ENCODE measurements around the gene MSMP.

MSMP gene

GRCh38 chr9:35754264-35754663 is at the start of gene MSMP:
Gene MSMP (minus strand): TSS chr9:35754276. CDS start chr9:35754129, 147 bp downstream.
- no peak for DNase-seq (ENCODE audit: low read depth in 2 of 3, low spot score in 1 of 3)

GRCh38 chr9:35801328-35802128 is 47.5 kb upstream of the MSMP start:
- no peak for DNase-seq (ENCODE audit: low read depth in 2 of 3, low spot score in 1 of 3)

GRCh38 chr9:35800530-35800929 is 46.5 kb upstream of the MSMP start:
- DNase-seq (ENCODE audit: low read depth in 2 of 3, low spot score in 1 of 3), result no peak

- DNase-seq (ENCODE audit: low read depth in 2 of 3, low spot score in 1 of 3), result peak in 2 of 3 donors; percentile 33 to 46
These were observed 44.7 kb upstream of the MSMP start for GRCh38 chr9:35798658-35799374.

- DNase-seq (ENCODE audit: low read depth in 2 of 3, low spot score in 1 of 3), result no peak
These were observed 43.4 kb upstream of the MSMP start for GRCh38 chr9:35797311-35798109.

GRCh38 chr9:35795695-35796094 is 41.6 kb upstream of the MSMP start:
- DNase-seq (ENCODE audit: low read depth in 2 of 3, low spot score in 1 of 3), result no peak

- DNase-seq (ENCODE audit: low read depth in 2 of 3, low spot score in 1 of 3), result no peak
These were observed 39.4 kb upstream of the MSMP start for GRCh38 chr9:35793461-35793860.

- DNase-seq (ENCODE audit: low read depth in 2 of 3, low spot score in 1 of 3), result no peak
These were observed 38.8 kb upstream of the MSMP start for GRCh38 chr9:35792826-35793225.

GRCh38 chr9:35792024-35792813 is 38.1 kb upstream of the MSMP start:
- no peak for DNase-seq (ENCODE audit: low read depth in 2 of 3, low spot score in 1 of 3)

- no peak for DNase-seq (ENCODE audit: low read depth in 2 of 3, low spot score in 1 of 3)
These were observed 37.3 kb upstream of the MSMP start, which contains the start of gene NPR2 for GRCh38 chr9:35791297-35791921. Gene NPR2 (plus strand): TSS chr9:35791591. CDS start chr9:35792409, 818 bp downstream.

- peak; percentile 14 to 53 (median 28) for DNase-seq (ENCODE audit: low read depth in 2 of 3, low spot score in 1 of 3)
These were observed 36.6 kb upstream of the MSMP start for GRCh38 chr9:35790385-35791296.

- no peak for DNase-seq (ENCODE audit: low read depth in 2 of 3, low spot score in 1 of 3)
These were observed 35.9 kb upstream of the MSMP start for GRCh38 chr9:35790025-35790384.

GRCh38 chr9:35789541-35789940 is 35.5 kb upstream of the MSMP start:
- DNase-seq (ENCODE audit: low read depth in 2 of 3, low spot score in 1 of 3), result no peak

GRCh38 chr9:35783418-35783817 is 29.3 kb upstream of the MSMP start:
- no peak for DNase-seq (ENCODE audit: low read depth in 2 of 3, low spot score in 1 of 3)

- no peak for DNase-seq (ENCODE audit: low read depth in 2 of 3, low spot score in 1 of 3)
These were observed 27.0 kb upstream of the MSMP start for GRCh38 chr9:35781066-35781465.

GRCh38 chr9:35778496-35778895 is 24.4 kb upstream of the MSMP start:
- no peak for DNase-seq (ENCODE audit: low read depth in 2 of 3, low spot score in 1 of 3)

- DNase-seq (ENCODE audit: low read depth in 2 of 3, low spot score in 1 of 3), result no peak
These were observed 21.9 kb upstream of the MSMP start for GRCh38 chr9:35776018-35776417.

- DNase-seq (ENCODE audit: low read depth in 2 of 3, low spot score in 1 of 3), result no peak
These were observed 21.0 kb upstream of the MSMP start for GRCh38 chr9:35774907-35775635.

GRCh38 chr9:35771943-35772342 is 17.9 kb upstream of the MSMP start:
- no peak for DNase-seq (ENCODE audit: low read depth in 2 of 3, low spot score in 1 of 3)
